GM21390 (cell line): ENCODE data around the gene COMMD7.

Experiments used
- ATAC-seq: cut with Tn5 transposase; IDR thresholded peaks from one replicate; pipeline ENCODE4 v1.9.1; 2021; ENCODE audit not compliant: unreplicated experiment

The COMMD7 gene

DNA sequence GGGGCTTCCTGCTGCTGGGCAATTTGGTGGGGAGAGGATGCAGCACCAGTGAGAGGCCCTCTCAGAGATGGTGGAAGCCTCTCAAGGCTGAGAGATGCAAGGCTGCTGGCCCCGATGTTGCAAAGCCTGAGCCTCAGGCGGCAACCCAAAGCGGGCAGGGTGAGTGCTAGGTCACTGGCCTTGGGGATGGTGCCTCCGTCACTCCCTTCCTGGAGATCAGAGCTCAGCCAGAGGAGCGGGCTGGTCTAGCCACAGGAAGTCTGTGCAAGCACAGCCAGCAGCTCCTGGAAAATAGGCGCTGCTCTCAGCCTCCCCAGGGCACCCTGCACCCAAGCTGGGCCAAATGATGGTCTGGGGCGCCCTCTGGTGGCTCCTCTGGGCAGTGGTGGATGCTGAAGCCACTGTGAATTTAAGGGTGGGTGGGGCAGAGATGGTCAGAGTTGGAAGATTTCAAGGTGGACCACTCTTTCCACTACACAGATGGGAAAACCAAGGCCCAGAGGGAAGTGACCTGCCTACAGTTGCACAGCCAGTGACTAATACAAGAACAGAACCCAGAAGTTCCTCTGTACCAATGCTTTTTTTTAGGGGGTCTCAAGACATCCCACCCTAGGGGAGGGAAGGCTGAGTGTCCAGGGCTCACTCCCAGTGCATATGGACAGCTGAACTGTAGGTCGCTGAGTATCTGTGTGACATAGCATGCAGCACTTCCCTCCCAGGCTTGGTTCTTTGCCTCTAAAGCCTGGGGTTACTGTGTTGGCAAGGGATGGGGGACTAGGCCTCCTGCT, 90.3 kb downstream of the COMMD7 start:
- ATAC-seq = peak; percentile 57
